B cell (primary cell): ENCODE measurements around the gene PRKCA. TPM values are rescaled to one million over a fixed set of nuclear protein-coding genes. Genes with fewer than 3 reads are reported as not detected.

Experiments
- ATAC-seq: fragments of 200-7000 bp; cut with Tn5 transposase; one replicate; pipeline ENCODE4 v1.10.0; 2021; ENCODE audit warnings: low read depth, mild to moderate bottlenecking, moderate number of reproducible peaks, moderate library complexity
- CTCF ChIA-PET: fragments of 350-600 bp; sonication (Branson Sonifier 250); formaldehyde crosslinking; loops from one replicate; lab custom pipeline; 2021; ENCODE audit warnings: antibody characterized with exemption, inconsistent platforms; lab: Charles Lee
- POLR2A ChIA-PET: fragments of 350-600 bp; sonication (Branson Sonifier 250); formaldehyde crosslinking; loops from one replicate; lab custom pipeline; 2021; ENCODE audit warnings: antibody characterized with exemption; lab: Charles Lee
- DNase-seq: peaks from one replicate; pipeline ENCODE4 v3.0.0; 2013
- H2AFZ ChIP-seq: 2 replicates; pipeline ENCODE4 v1.6.1; 2012; ENCODE audit warnings: mild to moderate bottlenecking, low read depth, low read length; ENCODE audit not compliant: insufficient read depth, poor library complexity, severe bottlenecking
- H3K27ac ChIP-seq, 2 donors: 1 replicate in 1 of 2; 2 replicates in 1 of 2; pipeline ENCODE4 v1.5.1; 2012 to 2013; ENCODE audit warnings: low read length in 2 of 2, mild to moderate bottlenecking in 2 of 2, moderate library complexity in 1 of 2
- H3K27me3 ChIP-seq, 4 experiments: fragments of 200-600 bp in 1 of 4; sonication (generic) in 1 of 4; replicated peaks in 1 of 4; 1 replicate in 2 of 4; 2 replicates in 2 of 4; pipeline versions ENCODE4 v1.6.1 to v1.7.0; 2013 to 2016; ENCODE audit warnings: low read length in 3 of 4, mild to moderate bottlenecking in 2 of 4, mixed read lengths in 1 of 4, moderate library complexity in 1 of 4; ENCODE audit not compliant: insufficient read depth in 4 of 4, control insufficient read depth in 3 of 4; ENCODE audit errors: control extremely low read depth in 1 of 4
- H3K36me3 ChIP-seq, 2 experiments: replicated peaks in 1 of 2; 1 replicate in 1 of 2; 2 replicates in 1 of 2; pipeline versions ENCODE4 v1.6.1 to v1.7.1; 2013; ENCODE audit warnings: low read length in 1 of 2; ENCODE audit not compliant: insufficient read depth in 2 of 2, control insufficient read depth in 1 of 2; ENCODE audit errors: control extremely low read depth in 1 of 2, extremely low read depth in 1 of 2
- H3K4me1 ChIP-seq, 2 donors: fragments of 200-600 bp in 1 of 2; sonication (generic) in 1 of 2; 1 replicate in 1 of 2; 2 replicates in 1 of 2; pipeline versions ENCODE4 v1.5.1 to v1.6.1; 2013 to 2017; ENCODE audit warnings: low read length in 2 of 2; ENCODE audit not compliant: control insufficient read depth in 2 of 2, insufficient read depth in 2 of 2
- H3K4me2 ChIP-seq: replicated peaks from 2 replicates; pipeline ENCODE3; 2012; ENCODE audit warnings: mild to moderate bottlenecking, low read depth, low read length; ENCODE audit not compliant: poor library complexity, severe bottlenecking
- H3K4me3 ChIP-seq, 5 experiments: fragments of 200-600 bp in 1 of 5; sonication (generic) in 1 of 5; 1 replicate in 3 of 5; 2 replicates in 2 of 5; pipeline versions ENCODE4 v1.5.1 to v1.7.0; 2011 to 2016; ENCODE audit warnings: low read length in 4 of 5, mild to moderate bottlenecking in 4 of 5, low read depth in 2 of 5, control low read depth in 1 of 5, moderate library complexity in 1 of 5; ENCODE audit not compliant: insufficient read depth in 1 of 5; ENCODE audit errors: control extremely low read depth in 1 of 5, extremely low read depth in 1 of 5
- H3K79me2 ChIP-seq: fragments of 200-600 bp; sonication (generic); one replicate; pipeline ENCODE4 v1.6.0; 2016; ENCODE audit warnings: low read length; ENCODE audit not compliant: control insufficient read depth, insufficient read depth
- H3K9ac ChIP-seq: fragments of 200-600 bp; sonication (generic); 2 replicates; pipeline ENCODE4 v1.6.1; 2017; ENCODE audit warnings: mild to moderate bottlenecking, low read length, moderate library complexity
- H3K9me3 ChIP-seq, 3 donors: one replicate each; pipeline versions ENCODE4 v1.6.1 to v1.7.1; 2013; ENCODE audit warnings: low read length in 2 of 3; ENCODE audit not compliant: control insufficient read depth in 2 of 3, insufficient read depth in 1 of 3; ENCODE audit errors: control extremely low read depth in 1 of 3
- H4K20me1 ChIP-seq: 2 replicates; pipeline ENCODE4 v1.6.0; 2012; ENCODE audit warnings: mild to moderate bottlenecking, low read length; ENCODE audit not compliant: insufficient read depth, control insufficient read depth, poor library complexity, severe bottlenecking
- H3K27ac Mint-ChIP-seq: one replicate; pipeline ENCODE4 v1.8.0; 2021; ENCODE audit warnings: mixed read lengths
- H3K27me3 Mint-ChIP-seq: one replicate; pipeline ENCODE4 v1.8.0; 2021; ENCODE audit warnings: mixed read lengths
- H3K4me1 Mint-ChIP-seq: one replicate; pipeline ENCODE4 v1.8.0; 2021; ENCODE audit warnings: mixed read lengths
- H3K4me3 Mint-ChIP-seq: one replicate; pipeline ENCODE4 v1.8.0; 2021; ENCODE audit warnings: mixed read lengths
- H3K9me3 Mint-ChIP-seq: one replicate; pipeline ENCODE4 v1.8.0; 2022; ENCODE audit warnings: mixed read lengths; ENCODE audit not compliant: insufficient read depth
- CTCF ChIP-seq: fragments of 200-600 bp; IDR thresholded peaks from one replicate; pipeline ENCODE4 v1.8.0; 2022; ENCODE audit warnings: antibody characterized with exemption, mild to moderate bottlenecking
- EZH2 ChIP-seq: IDR thresholded peaks from 2 replicates; pipeline ENCODE4 v1.6.1; 2012; ENCODE audit warnings: borderline replicate concordance, low read depth, mild to moderate bottlenecking, moderate library complexity, low read length; ENCODE audit not compliant: insufficient read depth, poor library complexity, severe bottlenecking
- WGBS: methylation state at CpG from one replicate; pipeline ENCODE4 v1.1.5; 2013; ENCODE audit warnings: missing lambda C conversion rate; ENCODE audit not compliant: insufficient coverage; 5-methylcytosine and 5-hydroxymethylcytosine counted together
- intact Hi-C: fragments of 100-400 bp; cut with micrococcal nuclease; formaldehyde crosslinking; loops from one replicate; pipeline ENCODE4 v1.10.0; 2022
- polyA plus RNA-seq: library from polyadenylated mRNA; depleted of rRNA; stranded (reverse); fragments of >200 nt; gene quantifications from 2 replicates; pipeline ENCODE4 v1.2.3, GENCODE V29; 2012
- total RNA-seq, 2 donors: library from RNA; stranded (reverse); fragments of 120-200 nt in 1 of 2; gene quantifications; 1 replicate in 1 of 2; 2 replicates in 1 of 2; pipeline versions ENCODE4 v1.2.3 to v1.2.4, GENCODE V29; 2013 to 2022

The PRKCA gene
- total and polyA plus RNA-seq, 2 donors (not counting 1 experiment from before 2014, with no cell fraction given) = 0.33 to 7.7 TPM

- no peak overlapping the region for H3K4me3 ChIP-seq
- H3K27me3 ChIP-seq = no peaks in the 10 kb centered on the region
- Mint-ChIP-seq H3K9me3 (no peaks in the 10 kb centered on the region), H3K27me3 (no peaks in the 10 kb centered on the region), H3K4me3 (no peak overlapping the region), H3K27ac (no peak overlapping the region), H3K4me1 (no peaks in the 10 kb centered on the region)
- H3K9me3 ChIP-seq = no peaks in the 10 kb centered on the region
- H3K79me2 ChIP-seq = no peaks in the 10 kb centered on the region
- intact Hi-C loops = no loop called here
- WGBS = 100% methylated on average over 2 of the region's 8 CpGs
- H3K4me2 ChIP-seq = no peak overlapping the region
- H3K36me3 ChIP-seq = no peaks in the 10 kb centered on the region
- TF ChIP-seq EZH2 = no peak
- no peak for TF ChIP-seq CTCF
- POLR2A ChIA-PET = no interaction called here
- ATAC-seq = no peak
- H3K27ac ChIP-seq = no peak overlapping the region
- H4K20me1 ChIP-seq = no peaks in the 10 kb centered on the region
- DNase-seq = no peak
- CTCF ChIA-PET = no interaction called here
- H3K4me1 ChIP-seq = no peaks in the 10 kb centered on the region
- H3K9ac ChIP-seq = no peak overlapping the region
- no peak overlapping the region for H2AFZ ChIP-seq
These were observed 10.5 kb downstream of the PRKCA start for GRCh38 chr17:66312912-66313311.

GRCh38 chr17:66313325-66313724 is 10.9 kb downstream of the PRKCA start:
- DNase-seq = no peak
- Histone ChIP-seq H3K36me3 (no peaks in the 10 kb centered on the region), H3K9me3 (no peaks in the 10 kb centered on the region), H3K27me3 (no peaks in the 10 kb centered on the region), H3K9ac (no peak overlapping the region), H3K79me2 (no peaks in the 10 kb centered on the region), H3K4me3 (no peak overlapping the region), H3K4me1 (no peaks in the 10 kb centered on the region), H4K20me1 (no peaks in the 10 kb centered on the region), H3K4me2 (no peak overlapping the region), H3K27ac (no peak overlapping the region), H2AFZ (no peak overlapping the region)
- Mint-ChIP-seq H3K4me1 (no peaks in the 10 kb centered on the region), H3K9me3 (no peaks in the 10 kb centered on the region), H3K27ac (no peak overlapping the region), H3K27me3 (no peaks in the 10 kb centered on the region), H3K4me3 (no peak overlapping the region)
- ChIA-PET POLR2A (no interaction called here), CTCF (no interaction called here)
- intact Hi-C loops = no loop called here
- TF ChIP-seq CTCF (no peak), EZH2 (no peak)
- no peak for ATAC-seq
